NCI-H748 (cell line): ENCODE measurements around the gene MRPS24.
"Not testable (repeated sequence)": the region's sequence is repeated elsewhere in the genome, so short reads cannot be mapped to it uniquely, and the experiment has no call there.

Experiments
- DNase-seq: peaks from one replicate; lab custom pipeline; 2025; ENCODE audit not compliant: unreplicated experiment; lab: John Stamatoyannopoulos, UW

The MRPS24 gene

GRCh38 chr7:43869006-43869866 is at the start of gene MRPS24:
Gene MRPS24 (minus strand): TSS chr7:43869517. CDS start chr7:43869495, 22 bp downstream.
- peak; percentile 96 for DNase-seq

DNA sequence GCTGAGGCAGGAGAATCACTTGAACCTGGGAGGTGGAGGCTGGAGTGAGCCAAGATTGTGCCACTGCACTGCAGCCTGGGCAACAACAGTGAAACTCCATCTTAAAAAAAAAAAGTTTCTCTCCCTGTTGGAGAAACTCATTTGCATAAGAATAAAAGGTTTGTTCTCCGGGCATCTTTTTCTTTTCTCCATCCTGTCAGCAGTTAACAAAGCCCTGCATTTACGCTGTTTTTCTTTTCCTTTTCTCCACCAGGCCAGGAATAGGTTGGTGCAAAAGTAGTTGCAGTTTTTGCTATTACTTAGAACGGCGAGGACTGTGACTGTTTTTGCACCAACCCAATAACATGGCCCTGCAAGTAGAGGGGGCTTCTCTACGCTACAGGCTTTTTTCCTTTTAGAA is 46.6 kb upstream of the MRPS24 start:
- DNase-seq: no peak

DNA sequence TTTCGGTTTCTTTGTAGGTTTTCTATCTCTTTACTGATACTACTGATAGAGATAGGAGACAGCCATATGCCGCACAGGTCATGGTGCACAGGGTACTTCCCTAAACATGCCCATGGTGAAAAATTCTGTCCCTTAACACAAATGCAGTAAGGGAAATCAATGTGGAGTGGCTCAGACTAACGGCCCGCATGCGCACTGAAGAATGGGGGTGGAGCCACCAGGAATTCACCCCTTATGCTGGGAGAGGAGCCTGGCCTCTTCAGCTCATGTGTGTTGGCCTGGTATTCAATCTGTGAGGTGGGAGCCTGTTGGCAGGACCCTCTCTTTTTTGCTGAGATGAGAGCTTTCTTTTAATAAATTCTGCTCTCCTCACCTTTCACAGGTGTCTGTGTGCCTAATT is 45.5 kb upstream of the MRPS24 start:
- no peak for DNase-seq

DNA sequence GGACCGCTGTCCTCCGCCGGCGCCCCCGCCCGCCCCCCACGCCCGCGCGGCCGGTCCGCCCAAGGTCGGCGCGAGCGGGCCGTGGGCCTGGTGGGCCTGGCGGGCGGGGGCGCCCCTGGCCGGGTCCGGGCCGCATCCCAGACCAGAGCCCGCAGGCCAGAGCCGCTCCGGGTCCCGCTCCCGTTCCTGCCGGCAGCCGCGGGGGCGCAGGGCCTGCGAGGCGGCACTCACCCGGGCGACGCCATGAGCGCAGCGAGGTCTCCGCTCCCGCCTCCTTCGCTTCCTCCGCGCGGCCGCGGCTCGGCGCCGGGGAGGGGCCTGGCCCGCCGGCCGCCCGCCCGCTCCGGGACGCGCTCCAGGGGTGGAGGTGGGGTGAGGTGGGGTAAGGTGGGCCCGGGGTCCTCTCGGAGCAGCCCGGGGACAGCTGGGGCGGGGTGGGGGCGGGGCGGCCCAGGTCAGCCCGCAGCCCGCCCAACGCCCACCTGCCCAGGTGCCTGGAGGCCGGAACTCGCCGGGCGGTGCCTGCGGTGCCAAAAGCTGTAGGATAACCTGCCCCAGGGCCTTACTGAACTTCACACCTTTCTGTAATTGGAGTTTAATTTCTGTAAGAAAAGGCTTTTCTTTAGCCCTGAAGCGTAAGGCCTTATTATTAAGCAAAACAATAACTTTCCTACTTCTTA is 37.2 kb upstream of the MRPS24 start, which contains the start of gene URGCP:
TSS of gene URGCP (minus strand) at position 266 of the 680 bp plus-strand sequence. CDS start at position 245, 21 bp downstream.
- peak; percentile 68 for DNase-seq

DNA sequence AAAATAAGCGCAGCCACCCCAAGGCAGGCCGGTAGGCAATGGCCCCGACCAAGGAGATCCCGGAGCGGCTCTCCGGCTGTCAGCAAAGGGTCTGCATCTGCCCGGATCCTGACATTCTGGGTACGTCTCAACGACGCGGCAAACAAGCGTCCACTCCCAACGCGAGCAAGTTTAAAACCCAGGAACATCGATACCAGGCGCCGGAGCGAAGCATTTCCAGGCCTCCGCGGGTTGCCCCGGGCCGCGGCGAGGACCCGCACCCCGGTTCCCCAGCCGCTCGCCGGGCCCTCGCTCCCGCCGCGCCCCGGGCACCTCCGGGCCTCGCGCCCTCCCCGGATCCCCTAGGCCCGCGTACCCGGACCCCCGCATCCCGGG is 36.6 kb upstream of the MRPS24 start:
- DNase-seq: peak; percentile 68

GRCh38 chr7:43905209-43905946 is 36.1 kb upstream of the MRPS24 start:
- DNase-seq: no peak

- no peak for DNase-seq
Measured at GRCh38 chr7:43904533-43905208, 35.4 kb upstream of the MRPS24 start.

DNA sequence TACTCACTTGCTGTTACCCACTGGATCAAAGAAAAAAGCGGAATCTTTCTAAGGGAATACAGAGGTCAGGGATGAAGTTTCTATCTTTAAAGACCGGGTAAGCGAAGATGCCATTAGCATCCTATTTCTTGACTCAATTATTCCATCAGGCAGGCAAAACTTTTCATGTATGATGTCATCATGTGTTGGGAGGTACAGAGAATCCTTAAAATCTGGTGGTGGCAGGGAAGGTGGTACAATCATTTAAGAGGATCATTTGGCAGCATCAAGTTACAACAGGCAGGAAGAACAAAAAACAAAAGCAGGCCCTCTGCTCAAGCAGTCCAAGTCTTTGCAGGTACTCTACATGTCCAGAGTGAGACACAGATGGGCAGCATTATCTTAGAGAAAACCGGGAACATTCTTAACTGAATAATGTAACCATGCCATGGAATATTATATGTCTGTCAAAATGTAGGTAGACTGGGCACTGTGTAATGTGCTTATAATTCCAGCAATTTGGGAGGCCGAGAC is 33.3 kb upstream of the MRPS24 start:
- no peak for DNase-seq

DNA sequence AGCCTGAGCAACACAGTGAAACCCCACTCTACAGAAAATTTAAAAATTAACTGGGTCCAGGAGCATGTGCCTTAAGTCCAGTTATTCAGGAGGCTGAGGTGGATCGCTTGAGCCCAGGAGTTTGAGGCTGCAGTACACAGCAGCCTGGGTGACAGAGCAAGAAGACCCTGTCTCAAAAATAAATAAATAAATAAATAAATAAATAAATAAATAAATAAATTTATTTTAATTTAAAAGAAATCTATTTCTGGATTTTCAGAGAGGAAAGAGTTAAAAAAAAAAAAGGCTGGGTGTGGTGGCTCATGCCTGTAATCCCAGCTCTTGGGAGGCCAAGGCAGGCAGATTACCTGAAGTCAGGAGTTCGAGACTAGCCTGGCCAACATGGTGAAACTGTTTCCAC is 29.3 kb upstream of the MRPS24 start:
- not testable (repeated sequence) for DNase-seq

DNA sequence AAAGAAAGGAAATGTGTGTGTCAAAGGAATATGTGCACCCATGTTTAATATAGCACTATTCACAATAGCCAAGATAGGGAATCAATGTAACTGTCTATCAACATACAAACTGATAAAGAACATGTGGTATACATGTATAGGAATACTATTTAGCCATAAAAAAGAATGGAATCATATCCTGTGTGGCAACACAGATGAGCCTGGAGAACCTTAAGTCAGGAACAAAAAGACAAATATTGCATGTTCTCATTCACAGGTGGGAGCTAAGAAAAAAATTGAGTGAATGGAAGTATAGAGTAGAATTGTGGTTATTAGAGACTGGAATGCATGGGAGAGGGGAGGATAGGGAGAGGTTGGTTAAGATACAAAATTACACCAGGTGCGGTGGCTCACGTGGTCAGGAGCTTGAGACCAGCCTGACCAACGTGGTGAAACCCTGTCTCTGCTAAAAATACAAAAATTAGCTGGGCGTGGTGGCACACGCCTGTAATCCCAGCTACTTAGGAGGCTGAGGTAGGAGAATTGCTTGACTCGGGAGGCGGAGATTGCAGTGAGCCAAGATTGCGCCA is 26.6 kb upstream of the MRPS24 start:
- no peak for DNase-seq

DNA sequence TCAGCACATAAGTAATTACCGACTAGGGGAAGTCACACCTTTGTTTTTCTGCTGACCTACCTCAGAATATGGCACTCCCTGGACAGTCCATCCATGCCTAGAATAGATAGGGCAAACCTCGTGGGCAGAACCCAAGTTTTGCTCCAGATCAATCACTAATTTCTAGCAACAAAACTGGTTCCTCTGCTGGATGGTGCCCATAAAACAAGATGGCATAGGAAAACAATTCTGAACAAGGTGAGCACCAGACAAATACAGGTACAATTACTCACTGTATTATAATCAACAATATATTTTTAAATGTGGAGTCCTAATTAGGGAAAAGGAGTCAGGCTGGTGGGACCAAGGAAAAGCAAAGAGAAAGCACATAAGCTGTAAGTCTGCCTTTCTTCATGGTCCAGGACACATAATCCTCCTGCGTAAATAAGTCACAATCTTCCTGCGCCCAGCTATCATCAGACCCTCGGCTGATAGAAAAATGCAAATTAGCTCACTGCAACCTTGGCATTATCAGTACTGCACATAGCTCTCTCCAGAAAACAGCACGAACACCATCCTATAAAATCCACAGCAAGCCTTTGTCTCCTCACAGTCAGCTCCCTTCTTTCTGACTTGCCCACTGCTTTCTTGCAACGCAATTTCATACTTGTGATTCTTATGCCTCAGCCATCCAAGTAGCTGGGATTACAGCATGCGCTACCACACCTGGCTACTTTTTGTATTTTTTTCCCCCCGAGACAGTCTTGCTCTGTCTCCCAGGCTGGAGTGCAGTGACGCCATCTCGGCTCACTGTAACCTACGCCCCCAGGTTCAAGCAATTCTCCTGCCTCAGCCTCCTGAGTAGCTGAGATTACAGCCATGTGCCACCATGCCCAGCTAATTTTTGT is 22.0 kb upstream of the MRPS24 start:
- DNase-seq: no peak

DNA sequence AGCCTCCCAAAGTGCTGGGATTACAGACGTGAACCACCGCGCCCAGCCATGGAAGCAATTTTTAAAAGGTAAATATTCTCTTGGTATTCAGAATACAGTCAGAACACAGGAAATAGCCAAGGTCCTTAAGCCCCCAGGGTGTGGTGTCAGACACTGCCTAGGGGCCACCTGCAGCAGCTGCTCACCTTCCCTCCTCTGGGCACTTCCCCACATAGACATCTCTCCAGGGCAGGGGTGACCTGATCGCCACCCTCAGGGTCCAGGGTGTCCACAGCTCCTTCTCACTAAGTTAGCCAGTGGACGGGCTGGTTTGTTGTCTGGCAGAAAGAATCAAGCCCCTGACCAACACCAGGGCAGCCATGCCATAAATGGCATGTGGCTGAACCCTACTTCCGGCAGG is 21.2 kb upstream of the MRPS24 start:
- DNase-seq: no peak

DNA sequence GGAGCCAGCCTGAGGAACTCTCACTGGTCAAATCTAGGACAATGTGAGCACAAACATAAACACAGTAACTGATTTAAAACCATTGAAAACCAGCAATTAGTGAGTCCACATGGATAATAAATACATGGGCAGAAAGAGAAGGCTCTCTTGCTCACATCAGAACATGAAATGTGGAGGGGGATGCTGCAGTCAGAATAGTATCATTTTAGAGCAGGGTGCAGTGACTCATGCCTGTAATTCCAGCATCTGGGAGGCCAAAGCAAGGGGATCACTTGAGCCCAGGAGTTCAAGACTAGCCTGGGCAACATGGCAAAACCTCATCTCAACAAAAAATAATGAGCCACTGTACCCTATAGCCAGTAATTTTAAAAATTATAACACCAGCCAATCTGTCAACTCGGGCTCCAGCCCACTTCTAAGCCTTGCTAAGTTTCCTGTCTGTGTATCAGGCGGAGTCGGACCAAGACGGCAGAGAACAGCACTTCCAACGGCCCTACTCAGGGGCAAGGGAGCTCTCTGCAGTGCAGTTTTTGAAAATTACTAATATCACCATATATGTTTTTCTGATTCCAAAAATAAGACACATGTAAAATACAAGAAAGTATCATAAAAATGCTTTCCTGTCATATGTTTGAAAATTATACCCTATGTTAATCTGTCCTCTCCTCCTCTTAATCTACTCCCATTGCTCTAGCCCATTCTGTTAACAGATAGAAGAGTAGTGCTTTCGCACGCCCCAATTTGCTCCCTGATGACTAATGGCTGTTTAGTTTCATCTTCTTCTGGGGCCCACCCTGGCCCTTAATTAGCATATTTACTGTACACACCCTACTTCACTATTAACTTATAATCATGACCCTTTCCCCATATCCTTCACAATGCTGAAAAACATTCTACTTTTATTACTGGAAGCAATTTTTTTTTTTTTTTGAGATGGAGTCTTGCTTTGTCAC is 20.0 kb upstream of the MRPS24 start:
- no peak for DNase-seq

DNA sequence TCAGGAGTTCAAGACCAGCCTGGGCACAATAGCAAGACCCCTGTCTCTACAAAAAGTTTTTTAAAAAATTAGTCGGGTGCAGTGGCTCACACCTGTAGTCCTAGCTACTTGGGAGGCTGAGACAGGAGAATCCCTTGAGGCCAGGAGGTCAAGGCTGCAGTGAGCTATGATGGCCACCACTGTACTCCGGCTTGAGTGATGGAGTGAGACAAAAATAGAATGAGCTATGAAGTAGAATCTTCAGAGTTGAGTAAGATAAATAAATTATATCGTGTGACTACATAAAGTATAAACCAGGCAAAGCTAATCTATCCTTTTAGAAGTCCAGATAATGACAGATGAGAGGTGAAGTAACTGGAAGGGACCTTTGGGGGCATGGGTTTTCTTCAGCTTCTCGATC is 15.3 kb upstream of the MRPS24 start:
- DNase-seq: no peak

GRCh38 chr7:43884209-43884608 is 14.9 kb upstream of the MRPS24 start:
- no peak for DNase-seq

GRCh38 chr7:43880596-43880995 is 11.3 kb upstream of the MRPS24 start:
- no peak for DNase-seq

GRCh38 chr7:43879477-43879876 is 10.2 kb upstream of the MRPS24 start:
- DNase-seq: no peak

- no peak for DNase-seq
Measured at GRCh38 chr7:43878867-43879266, 9.6 kb upstream of the MRPS24 start.
